DMS 273 treated with DMSO at 0.1 percent for 48 hours (cell line): ENCODE data around the gene FBLN1.
"Not testable (repeated sequence)": the region's sequence is repeated elsewhere in the genome, so short reads cannot be mapped to it uniquely, and the experiment has no call there.

Experiments used
- DNase-seq: peaks from one replicate; lab custom pipeline; 2025; lab: John Stamatoyannopoulos, UW

FBLN1 gene, protein sequence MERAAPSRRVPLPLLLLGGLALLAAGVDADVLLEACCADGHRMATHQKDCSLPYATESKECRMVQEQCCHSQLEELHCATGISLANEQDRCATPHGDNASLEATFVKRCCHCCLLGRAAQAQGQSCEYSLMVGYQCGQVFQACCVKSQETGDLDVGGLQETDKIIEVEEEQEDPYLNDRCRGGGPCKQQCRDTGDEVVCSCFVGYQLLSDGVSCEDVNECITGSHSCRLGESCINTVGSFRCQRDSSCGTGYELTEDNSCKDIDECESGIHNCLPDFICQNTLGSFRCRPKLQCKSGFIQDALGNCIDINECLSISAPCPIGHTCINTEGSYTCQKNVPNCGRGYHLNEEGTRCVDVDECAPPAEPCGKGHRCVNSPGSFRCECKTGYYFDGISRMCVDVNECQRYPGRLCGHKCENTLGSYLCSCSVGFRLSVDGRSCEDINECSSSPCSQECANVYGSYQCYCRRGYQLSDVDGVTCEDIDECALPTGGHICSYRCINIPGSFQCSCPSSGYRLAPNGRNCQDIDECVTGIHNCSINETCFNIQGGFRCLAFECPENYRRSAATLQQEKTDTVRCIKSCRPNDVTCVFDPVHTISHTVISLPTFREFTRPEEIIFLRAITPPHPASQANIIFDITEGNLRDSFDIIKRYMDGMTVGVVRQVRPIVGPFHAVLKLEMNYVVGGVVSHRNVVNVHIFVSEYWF

DNA sequence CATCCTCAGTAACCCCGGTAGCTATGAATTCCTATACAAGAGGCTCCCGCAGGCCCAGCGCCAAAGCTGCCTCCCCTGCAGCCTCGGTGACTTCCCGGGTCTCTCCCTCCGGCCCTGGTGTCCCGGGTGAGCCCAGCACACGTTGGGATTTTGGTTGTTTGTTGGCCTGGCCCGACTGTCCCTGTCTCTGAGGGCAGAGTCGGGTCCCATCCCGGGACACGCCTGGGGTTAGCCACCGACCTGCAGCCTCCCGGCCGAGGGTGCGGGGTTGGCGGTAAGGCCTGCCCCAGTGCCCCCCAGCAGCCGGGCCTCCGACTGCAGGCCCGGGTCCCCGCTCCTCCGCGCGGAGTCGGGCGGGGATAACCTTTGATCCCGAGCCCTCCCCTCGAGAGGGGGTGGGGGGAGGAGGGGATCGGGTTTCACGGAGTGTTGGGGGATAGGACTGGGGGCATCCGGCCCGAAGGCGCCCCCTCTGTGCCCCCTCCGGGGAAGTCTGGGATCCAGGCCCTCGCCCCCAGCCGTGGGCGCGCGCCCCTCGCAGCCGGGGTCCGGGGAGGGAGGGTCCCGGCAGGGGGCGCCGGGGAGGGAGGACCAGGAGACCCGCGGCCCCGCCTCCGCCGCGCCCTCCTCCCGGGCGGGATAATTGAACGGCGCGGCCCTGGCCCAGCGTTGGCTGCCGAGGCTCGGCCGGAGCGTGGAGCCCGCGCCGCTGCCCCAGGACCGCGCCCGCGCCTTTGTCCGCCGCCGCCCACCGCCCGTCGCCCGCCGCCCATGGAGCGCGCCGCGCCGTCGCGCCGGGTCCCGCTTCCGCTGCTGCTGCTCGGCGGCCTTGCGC is at the start of gene FBLN1:
TSS of gene FBLN1 (plus strand) at position 669 of the 835 bp plus-strand sequence. CDS start at position 772, 103 bp downstream.
- DNase-seq, result no peak

DNA sequence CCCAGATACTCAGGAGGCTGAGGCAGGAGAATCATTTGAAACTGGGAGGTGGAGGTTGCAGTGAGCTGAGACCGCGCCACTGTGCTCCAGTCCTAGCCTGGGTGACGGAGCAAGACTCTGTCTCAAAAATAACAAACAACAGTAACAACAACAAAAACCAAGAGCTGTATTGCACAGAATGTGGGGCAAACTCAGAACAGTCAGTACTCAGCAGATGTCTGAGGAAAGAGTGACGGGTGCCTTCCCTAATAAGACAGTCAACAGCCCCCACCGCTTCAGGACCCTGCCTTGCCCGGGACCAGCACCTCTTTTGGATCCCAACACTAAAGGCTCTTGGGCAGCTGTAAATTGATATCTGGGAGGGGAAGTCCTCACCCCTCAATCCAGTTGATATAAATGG is 48.9 kb upstream of the FBLN1 start:
- no peak for DNase-seq

DNA sequence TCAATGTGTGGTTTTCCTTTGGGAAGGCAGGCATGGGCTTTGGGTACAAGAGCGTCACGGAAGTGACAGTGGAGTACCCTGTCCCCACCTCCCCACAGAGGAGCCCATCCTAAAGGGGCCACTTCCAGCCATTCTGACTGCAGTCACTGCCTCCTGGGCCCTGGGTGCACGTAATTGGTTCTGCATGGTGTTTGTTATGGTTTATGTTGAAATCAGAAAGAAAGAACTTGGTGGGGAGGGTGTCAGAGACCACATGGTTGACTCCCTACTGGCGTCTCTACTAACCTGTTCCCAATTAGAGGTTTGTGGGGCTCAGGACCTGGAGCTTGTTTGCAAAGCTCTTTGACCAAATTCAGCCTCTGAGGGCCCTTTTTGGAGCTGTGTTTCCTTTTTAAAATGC is 48.4 kb upstream of the FBLN1 start:
- DNase-seq, result no peak

DNA sequence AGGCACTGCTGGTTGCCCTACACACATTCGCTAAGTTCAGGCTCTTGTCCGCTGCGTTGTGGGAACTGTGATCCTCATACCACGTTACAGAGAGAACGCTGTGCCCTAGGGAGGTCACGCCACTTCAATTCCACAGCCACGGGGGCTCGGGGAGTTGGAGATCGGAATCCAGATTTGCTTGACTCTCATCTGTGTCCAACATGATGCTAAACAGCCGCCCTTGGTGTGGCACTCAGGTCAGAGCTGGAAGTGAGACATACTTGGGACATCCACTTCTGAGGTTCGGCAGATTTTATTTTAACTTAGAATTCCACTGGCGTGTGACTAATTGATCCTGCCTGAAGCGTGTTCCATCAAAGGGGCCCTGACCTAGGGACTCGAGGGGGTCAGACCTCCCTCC is 47.5 kb upstream of the FBLN1 start:
- DNase-seq, result no peak

DNA sequence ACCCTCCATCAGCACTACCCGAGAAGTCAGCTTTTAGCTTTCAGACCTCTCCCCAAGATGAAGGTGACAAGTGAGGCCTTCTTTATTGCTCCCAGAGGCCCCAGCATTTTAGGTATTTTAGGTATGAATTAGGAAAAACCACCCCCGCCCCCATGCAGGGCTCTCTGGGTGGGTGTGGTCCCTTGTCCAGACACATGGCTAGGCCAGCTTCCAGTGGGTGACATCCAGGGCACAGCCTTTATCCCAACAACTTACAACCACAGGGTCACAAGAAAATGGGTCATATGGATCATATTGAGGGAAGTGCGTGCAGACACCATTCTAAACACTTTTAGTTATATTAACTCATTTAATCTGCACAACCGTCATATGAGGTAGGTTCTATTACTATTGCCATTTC is 47.1 kb upstream of the FBLN1 start:
- no peak for DNase-seq

DNA sequence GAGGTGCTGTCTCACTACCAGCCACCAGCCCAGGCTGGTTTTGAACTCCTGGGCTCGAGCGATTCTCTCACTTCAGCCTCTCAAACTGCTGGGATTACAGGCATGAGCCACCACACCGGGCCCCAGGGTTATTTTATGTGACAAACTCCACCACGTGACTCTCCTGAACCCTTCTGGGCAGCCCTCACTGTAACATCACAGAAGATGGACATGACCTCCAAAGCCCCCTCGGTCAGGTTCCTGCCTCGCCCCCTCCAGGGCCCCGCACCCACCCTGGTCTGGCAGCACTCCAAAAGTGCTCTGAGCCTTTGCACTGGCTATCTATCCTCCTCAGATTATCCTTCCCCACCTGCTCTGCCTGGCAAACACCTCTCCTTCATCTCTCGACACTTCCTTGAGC is 45.9 kb upstream of the FBLN1 start:
- DNase-seq, result no peak

DNA sequence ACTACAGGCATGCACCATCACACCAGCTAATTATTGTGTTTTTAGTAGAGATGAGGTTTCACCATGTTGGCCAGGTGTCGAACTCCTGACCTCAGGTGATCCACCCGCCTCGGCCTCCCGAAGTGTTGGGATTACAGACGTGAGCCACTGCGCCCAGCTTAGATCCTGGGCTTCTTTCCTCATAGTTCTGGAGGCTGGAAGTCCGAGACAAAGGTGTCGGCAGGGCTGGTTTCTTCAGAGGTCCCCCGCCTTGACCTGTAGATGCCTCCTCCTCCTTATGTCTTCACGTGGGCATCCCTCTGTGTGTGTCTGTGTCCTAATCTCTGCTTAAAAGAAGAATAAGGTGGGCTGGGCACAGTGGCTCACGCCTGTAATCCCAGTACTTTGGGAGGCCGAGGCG is 44.2 kb upstream of the FBLN1 start:
- DNase-seq, result no peak

DNA sequence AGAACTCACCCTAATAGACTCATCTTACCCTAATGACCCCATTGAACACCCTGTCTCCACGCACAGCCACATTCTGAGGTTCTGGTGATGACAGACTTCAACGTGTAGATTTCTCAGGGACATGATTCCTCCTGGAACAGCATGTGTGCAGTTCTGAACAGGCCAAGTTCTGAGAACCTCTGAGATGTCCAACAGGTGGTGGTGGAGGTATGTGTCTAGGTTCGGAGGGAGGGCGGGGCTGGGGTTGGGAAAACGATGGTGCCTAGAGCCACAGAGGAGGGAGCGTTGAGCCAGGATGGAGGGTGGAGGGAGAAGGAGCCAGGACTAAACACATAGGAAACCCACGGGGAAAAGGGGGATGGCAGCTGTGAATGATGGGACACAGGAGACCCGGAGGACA is 43.4 kb upstream of the FBLN1 start:
- DNase-seq, result no peak

DNA sequence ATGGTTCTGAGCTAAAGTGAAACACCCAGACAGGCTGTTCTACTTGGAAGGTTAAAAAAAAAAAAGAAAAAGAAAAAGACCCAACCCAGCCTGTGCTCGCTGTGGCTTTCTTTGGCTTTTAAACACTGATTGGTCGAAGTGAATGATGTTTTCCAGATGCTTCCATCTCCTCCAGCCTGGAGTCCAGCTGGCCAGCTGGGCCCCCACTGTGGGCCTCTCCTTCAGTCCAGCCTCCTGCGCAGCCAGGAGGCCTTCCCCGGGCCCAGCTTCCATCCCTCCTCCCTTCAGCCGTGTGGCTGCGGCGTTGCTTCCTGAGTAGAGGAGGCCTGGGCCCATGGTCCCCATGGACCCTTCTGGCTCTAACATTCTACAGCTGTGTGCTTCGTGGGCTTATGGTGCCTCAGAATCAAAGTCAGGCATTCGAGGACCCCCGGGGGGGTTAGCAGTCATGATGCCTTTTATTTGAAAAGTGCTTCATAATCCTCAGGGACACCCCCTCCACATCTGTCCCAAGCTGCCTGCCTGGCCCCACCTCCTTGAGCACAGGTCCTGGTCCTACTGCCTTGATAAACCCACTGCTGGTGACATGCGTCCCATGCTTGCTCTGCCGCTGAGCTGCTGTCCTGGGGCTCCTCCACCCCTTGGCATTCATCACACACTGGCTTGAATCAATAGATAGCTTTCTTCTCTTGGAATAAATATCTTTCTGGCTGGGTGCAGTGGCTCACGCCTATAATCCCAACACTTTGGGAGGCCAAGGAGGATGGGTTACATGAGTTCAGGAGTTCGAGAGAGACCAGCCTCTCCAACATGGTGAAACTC is 42.2 kb upstream of the FBLN1 start:
- DNase-seq, result no peak

DNA sequence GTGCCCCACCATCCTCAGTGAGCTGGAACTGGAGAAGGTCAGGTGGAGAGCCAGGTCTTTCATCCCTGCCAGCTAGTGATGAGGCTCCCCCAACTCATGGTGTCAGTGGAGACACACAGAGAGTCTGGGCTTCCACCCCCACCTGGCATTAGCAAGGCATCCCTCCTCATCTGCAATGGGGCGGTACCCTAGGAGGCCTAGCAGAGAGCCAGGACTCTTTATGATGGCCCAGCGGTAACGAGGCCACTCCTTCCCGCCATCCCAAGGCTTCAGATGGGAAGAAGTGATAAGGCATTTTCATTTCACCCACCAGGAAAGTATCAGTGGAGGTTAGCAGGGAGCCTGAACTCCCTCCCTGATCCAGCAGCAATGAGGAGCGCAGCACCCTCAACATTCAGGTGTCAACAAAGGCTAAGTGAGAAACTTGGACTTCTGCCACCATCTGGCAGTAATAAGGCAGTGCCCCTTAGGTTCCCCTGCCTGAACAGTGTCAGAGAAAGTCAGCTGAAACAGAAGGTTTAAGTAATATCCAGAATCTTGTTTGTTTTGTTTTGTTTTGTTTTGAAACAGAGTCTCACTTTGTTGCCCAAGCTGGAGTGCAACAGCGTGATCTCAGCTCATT is 40.5 kb upstream of the FBLN1 start:
- no peak for DNase-seq

DNA sequence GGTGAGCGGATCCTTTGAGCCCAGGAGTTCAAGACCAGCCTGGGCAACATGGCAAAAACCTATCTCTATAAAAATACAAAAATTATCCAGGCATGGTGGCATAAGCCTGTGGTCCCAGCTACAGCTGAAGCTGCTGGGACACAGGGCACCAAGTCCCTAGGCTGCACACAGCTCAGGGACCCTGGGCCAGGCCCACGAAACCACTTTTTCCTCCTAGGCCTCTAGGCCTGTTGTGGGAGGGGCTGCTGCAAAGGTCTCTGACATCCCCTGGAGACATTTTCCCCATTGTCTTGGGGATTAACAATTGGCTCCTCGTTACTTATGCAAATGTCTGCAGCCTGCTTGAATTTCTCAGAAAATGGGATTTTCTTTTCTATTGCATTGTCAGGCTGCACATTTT is 39.0 kb upstream of the FBLN1 start:
- DNase-seq, result not testable (repeated sequence)

DNA sequence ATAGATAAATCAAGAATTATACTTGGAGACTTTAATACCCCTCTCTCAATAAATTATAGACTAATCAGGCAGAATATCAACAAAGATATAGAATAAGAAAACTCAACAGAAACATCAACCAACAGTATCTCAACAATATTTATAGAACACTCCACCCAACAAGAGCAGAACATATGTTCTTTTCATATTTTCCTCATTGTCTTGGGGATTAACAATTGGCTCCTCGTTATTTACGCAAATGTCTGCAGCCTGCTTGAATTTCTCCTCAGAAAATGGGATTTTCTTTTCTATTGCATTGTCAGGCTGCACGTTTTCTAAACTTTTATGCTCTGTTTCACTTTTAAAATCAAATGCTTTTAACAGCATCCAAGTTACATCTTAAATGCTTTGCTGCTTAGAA is 37.0 kb upstream of the FBLN1 start:
- no peak for DNase-seq

DNA sequence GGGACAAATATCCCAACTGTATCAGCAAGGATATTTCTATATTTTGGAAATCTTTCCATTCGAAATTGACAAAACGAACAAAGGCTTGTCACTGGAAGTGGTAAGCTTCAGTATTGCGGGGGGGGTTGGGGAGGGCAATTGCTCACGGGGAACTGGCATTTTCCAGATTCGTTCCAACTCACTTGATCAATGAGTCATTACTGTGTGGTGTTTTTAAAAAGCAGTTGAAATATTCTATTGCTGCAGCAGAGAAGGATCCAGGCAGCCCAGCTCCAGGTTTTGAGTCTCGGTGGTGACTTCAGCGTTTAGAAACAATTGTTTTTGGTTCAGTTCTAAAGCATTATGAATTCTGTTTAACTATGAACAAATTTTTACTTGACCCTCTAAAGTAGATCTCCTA is 33.8 kb upstream of the FBLN1 start:
- DNase-seq, result no peak

DNA sequence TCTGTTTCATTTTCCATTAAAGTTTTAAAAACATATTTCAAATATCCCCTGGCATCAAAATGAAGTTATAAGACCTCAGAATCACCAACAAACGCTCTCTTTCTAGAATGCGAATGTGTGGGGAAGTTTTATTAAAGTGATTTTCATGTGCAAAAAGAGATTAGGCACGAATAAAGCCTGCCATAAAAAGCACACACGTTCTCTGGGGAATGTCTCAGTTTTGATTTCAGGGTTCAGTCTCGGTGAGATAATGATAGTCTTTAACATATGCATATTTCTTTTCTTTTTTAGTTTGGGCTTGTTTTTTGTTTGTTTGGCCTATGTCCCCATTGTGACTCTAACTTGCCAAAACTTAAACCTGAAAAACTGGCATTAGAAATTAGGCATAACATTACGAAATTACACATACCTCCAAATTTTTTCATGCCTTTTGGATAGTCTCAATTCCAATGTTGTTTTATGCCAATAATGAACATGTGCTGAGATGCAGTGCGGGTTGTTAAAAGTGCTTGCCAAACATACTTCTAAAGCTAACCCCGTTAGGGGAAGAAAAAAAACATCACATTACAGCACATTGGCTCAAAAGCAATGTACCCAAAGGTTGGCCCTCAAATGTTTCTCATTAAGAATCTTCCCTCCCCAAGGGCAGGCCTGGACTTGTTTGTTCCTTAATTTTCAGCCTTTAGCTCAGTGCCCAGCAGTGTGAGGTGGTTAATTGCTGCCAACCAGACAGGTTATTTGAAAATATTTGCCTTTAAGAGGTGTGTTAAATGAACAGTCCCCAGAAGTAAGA is 33.2 kb upstream of the FBLN1 start:
- peak; percentile 63 for DNase-seq

DNA sequence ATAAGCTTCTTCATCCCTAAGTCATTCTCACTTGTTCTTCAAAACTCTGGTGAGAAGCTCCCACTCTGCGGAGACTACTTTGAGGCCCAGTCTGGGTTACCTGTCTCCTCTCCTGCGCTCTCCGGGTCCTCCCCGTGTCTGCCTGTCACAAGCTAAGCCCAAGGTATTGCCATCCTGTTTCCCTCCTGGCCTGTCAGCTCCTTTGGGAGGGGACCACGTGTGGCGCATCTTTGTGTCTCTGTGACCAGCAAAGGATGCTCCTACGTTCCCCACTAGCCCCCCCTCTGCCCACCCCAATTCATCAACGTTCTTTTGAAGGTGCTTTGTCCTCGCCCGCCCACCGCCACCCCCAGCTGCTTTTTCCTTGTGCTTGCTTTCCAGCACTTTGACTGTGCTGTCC is 31.8 kb upstream of the FBLN1 start:
- no peak for DNase-seq

DNA sequence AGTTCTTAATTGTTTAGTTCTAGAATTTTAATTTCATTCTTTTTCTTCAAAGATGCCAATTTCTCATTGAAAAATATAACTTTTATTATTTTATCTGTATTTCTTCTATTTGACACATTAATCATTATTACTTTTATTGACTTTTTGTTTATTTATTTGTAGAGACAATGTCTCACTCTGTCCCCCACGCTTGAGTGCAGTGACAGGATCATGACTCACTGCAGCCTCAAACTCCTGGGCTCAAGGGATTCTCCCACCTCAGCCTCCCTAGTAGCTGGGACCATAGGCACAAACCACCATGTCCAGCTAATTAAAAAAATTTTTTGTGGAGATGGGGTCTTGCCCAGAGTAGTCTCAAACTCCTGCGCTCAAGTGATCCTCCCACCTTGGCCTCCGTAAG is 30.3 kb upstream of the FBLN1 start:
- no peak for DNase-seq

DNA sequence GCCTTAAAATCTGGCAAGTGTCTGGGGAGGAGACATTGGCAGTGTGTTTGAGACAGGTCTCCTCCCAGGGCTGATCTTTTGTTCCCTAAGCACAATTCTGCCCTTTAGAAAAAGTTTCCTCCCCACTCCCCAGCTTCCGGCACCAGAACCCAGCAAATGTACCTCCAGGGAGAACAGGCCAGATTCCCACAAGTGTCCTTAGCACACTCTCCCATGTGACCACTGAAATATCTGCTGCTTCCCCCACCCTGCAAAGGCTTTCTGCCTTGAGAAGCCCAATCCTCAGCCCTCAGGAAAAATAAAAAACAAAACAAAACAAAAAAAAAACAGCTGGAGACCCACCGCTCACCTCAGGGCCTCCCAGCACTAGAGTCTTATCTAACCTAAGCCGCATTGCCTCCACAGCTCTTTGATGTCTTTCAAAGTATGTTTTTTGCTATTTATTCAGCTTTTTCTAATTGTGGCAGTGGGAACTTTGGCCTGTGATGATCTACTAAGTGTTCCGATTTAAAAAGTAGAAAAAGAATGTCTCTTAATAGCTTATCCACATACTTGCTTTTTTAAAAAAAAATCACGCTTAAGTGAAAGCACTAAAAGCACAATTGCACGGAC is 29.0 kb upstream of the FBLN1 start:
- no peak for DNase-seq

DNA sequence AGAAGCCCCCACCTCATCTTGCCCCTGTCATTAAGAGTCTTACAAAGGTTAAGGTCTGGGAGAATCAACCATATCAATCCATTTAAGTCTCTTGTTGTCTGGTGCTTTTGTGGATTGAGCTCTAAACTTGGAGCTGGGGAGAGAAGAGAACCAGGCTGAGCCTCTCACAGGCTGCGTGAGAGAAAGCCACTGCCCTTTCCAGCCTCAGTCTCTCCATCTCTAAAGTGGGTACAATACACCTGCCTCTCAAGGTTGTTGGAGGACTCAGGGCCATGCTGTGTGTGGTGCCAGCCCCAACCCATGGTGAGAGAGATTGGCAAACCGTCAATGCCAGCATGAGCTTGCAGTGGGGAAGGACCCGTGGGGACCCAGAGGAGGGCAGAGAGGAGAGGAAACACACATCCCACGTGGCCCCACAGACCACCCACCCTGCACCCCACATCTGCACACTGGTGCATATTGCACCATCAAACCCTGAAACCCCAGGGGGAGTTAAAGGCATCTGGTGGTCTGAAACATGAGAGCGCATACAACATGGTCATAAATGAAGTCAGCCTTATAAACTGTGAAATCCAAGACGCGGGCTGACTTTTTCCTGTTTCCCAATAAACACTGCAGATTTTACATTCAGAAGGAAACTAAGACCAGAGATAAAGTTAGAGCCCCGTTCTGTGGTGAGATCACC is 27.5 kb upstream of the FBLN1 start:
- peak; percentile 32 for DNase-seq

DNA sequence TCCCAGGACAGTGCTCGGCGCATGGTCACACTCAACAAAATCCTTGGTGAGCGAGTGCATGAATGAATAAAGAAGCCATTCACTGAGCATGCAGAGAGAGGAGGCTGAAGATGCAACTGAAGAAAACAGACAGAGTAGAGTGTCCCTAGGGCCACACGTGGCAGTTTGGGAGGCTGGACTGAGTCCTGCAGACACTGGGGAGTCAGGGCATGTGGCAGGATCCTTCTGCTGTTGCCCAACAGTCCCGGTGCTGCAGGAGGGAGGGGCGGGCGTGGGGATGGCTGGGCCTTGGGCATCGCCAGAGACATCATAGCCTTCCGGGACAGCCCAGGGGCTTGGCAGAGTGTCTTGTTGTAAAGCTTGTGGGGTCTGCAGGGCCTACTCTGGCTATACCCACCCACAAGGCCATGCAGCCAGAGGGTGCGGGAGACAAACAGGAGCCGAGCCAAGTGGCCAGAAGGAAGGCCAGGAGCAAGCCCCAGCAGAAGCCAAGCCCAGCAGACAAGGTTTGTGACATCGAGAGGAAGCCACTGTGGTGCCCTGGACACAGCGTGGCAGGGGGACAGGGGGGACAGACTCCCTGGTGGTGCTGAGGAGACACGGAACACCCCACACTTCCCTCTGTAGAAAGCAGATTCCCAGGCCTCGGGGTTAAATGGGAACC is 26.7 kb upstream of the FBLN1 start:
- peak; percentile 18 for DNase-seq
